ENCODE results near the gene LMOD1. TPM values are rescaled to one million over a fixed set of nuclear protein-coding genes. Genes with fewer than 3 reads are reported as not detected.

The LMOD1 gene
- total RNA-seq, 6 experiments from 2014 or later, result 1.1 to 3.5 (median 2.1) TPM

DNA sequence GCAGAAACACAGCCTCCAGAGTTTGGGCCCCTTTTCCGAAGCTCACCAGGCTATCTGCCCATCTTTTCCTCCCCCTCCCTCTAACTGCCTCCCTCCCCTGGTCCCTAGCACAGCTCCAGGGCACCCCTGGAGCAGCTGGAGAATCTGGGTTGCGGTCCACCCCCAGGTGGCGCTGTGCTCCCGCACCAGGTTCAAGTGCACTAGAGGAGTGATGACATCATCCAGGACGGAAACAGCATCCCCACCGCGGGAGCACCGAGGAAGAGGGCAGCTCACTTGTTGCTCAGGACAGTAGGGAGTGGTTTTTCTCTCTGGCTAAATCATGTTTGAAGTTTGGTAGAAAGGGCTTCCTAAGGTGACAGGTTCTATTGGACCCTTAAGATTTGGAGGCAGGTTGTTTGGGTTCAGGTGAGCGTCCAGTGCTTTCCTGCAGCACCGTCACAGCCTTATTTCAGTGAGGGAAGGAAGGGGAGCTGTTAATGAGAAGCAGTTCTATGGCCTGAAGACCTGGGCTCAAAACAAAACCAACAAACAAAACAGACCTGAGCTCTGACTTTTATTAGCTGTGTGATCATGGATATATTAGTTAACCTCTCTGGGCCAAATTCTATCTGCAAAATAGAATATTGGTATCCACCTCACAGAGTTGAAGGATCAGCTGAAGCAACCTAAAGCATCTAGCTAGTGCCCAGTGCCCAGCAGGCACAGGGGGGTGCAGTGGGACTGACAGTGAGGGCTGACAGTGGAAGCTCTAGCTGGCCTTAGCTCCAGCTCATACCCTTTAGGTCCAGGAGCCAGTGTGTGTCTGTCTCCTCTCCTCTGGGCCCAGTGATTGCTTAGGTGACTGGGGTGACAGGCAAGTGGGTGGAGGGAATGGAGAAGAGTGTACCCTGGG, 50.2 kb downstream of the LMOD1 start:
- ATAC-seq (peak; percentile 87 to 97 (median 93)), DNase-seq (peak; percentile 85)
- no peak for TF ChIP-seq POLR2A (IDR thresholded peaks at IDR 0.05)
- TF ChIP-seq, protein P1, sequence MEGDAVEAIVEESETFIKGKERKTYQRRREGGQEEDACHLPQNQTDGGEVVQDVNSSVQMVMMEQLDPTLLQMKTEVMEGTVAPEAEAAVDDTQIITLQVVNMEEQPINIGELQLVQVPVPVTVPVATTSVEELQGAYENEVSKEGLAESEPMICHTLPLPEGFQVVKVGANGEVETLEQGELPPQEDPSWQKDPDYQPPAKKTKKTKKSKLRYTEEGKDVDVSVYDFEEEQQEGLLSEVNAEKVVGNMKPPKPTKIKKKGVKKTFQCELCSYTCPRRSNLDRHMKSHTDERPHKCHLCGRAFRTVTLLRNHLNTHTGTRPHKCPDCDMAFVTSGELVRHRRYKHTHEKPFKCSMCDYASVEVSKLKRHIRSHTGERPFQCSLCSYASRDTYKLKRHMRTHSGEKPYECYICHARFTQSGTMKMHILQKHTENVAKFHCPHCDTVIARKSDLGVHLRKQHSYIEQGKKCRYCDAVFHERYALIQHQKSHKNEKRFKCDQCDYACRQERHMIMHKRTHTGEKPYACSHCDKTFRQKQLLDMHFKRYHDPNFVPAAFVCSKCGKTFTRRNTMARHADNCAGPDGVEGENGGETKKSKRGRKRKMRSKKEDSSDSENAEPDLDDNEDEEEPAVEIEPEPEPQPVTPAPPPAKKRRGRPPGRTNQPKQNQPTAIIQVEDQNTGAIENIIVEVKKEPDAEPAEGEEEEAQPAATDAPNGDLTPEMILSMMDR (IDR thresholded peaks at IDR 0.05), result peak; percentile 90 to 95 (median 90)
- Histone ChIP-seq H3K27ac (no peak overlapping the region), H3K4me1 (peaks cover 0 to 5% (median 0%) of the 10 kb centered on the region in 4 donors), H3K9me3 (no peaks in the 10 kb centered on the region), H3K36me3 (no peaks in the 10 kb centered on the region), H3K4me3 (no peak overlapping the region), H3K27me3 (no peaks in the 10 kb centered on the region)
- intact Hi-C loops (cut with DNase I), result loop anchor here (5.0 to 10.0 kb wide), 3 partner anchors 76 to 249 kb away; partner anchors contain the start of gene ARL8A (in 1 of the 2)
- WGBS (ENCODE audit: insufficient coverage, low coverage, low lambda C conversion rate, missing lambda C conversion rate), result 14% methylated on average over 8 of the region's 10 CpGs

DNA sequence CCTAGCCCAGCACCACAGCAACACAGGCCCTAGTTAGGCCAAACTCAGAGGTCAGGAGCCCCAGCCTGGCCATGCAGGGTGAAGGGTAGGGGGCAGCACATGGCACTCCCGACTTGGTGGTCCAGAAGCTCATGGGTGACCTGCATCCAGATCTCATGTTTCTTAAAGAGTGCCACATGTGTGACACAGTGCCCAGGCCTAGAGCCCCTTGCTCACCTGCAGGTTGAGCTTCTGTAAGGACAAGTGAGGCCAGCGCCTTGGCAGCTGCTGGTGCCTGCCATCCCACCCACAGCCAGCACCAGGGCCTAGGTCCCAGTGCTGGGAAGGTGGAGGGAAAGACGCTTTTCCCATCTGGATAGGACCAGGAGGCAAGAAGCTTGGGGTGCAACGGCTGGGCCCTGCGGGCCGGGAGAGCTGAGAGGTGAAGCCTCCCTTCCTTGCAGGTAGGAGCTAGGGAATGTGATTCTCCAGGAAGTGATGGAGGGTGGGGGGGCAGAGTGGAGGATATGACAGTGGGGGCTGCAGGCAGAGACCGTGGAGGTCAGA, 51.2 kb downstream of the LMOD1 start:
- Histone ChIP-seq H3K4me1 (peaks cover 0 to 5% (median 0%) of the 10 kb centered on the region in 4 donors), H3K36me3 (no peaks in the 10 kb centered on the region), H3K4me3 (no peak overlapping the region), H3K27ac (no peak overlapping the region), H3K27me3 (no peaks in the 10 kb centered on the region), H3K9me3 (no peaks in the 10 kb centered on the region)
- ATAC-seq (no peak), DNase-seq (no peak)
- WGBS (ENCODE audit: insufficient coverage, low coverage, low lambda C conversion rate, missing lambda C conversion rate), result 79% methylated on average over 5 of the region's 7 CpGs
- TF ChIP-seq, protein P1 (IDR thresholded peaks at IDR 0.05), result no peak
- TF ChIP-seq POLR2A (IDR thresholded peaks at IDR 0.05), result no peak
- intact Hi-C loops (cut with DNase I), result loop anchor here (5.0 to 10.0 kb wide), 3 partner anchors 77 to 250 kb away; partner anchors contain the start of gene ARL8A (in 1 of the 2)

- no peaks in the 10 kb centered on the region for H3K27me3 ChIP-seq
- no peaks in the 10 kb centered on the region for H3K9me3 ChIP-seq
- intact Hi-C loops (cut with DNase I), result loop anchor here (5.0 to 10.0 kb wide), 3 partner anchors 78 to 250 kb away; partner anchors contain the start of gene ARL8A (in 1 of the 2)
- ATAC-seq (no peak), DNase-seq (no peak)
- TF ChIP-seq, protein P1 (IDR thresholded peaks at IDR 0.05), result no peak
- TF ChIP-seq POLR2A (IDR thresholded peaks at IDR 0.05), result no peak
- H3K27ac ChIP-seq, result no peak overlapping the region
- 81% methylated on average over 5 of the region's 5 CpGs for WGBS (ENCODE audit: insufficient coverage, low coverage, low lambda C conversion rate, missing lambda C conversion rate)
- H3K4me1 ChIP-seq, result peaks cover 0 to 6% (median 0%) of the 10 kb centered on the region in 4 donors
- no peak overlapping the region for H3K4me3 ChIP-seq
- no peaks in the 10 kb centered on the region for H3K36me3 ChIP-seq
Measured at GRCh38 chr1:201894343-201895119, 51.8 kb downstream of the LMOD1 start.

DNA sequence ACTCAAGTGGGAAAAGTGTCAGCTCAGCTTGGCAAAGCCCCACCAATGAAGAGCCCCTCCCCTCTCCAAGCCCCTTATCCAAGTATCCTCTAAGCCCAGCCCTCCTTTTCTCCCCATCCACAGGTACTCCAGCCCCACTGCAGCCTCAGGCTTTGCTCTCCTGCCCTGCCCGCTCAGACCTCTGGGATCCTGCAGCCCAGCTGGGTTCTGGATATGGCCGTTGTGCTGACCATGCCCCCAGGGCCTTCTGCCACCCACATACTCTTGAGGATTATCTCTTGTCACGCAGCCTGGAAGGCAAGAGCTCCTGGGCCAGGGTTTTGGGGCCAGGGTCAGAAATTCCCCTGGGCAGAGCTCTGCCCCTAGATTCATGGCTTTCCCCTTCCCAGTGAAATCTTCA, 52.9 kb downstream of the LMOD1 start:
- Histone ChIP-seq H3K9me3 (no peaks in the 10 kb centered on the region), H3K27ac (no peak overlapping the region), H3K4me1 (peaks cover 0 to 8% (median 0%) of the 10 kb centered on the region in 4 donors), H3K27me3 (no peaks in the 10 kb centered on the region), H3K36me3 (no peaks in the 10 kb centered on the region), H3K4me3 (no peak overlapping the region)
- intact Hi-C loops (cut with DNase I), result loop anchor here (10.0 kb wide), 2 partner anchors 81 to 251 kb away; partner anchors contain the start of gene ARL8A (in 1 of the 2)
- no peak for TF ChIP-seq POLR2A (IDR thresholded peaks at IDR 0.05)
- TF ChIP-seq, protein P1 (IDR thresholded peaks at IDR 0.05), result no peak
- no peak for ATAC-seq
- 66% methylated on average over 3 of the region's 3 CpGs for WGBS (ENCODE audit: insufficient coverage, low coverage, low lambda C conversion rate, missing lambda C conversion rate)
- DNase-seq, result no peak
